Activated CD8-positive, alpha-beta memory T cell treated with anti-CD3 and anti-CD28 coated beads, Interleukin-2, amount 10 ng/mL, durations not matched to agents 7 days and 5 days (primary cell): Measurements from ENCODE around the gene LONRF2. TPM values are rescaled to one million over a fixed set of nuclear protein-coding genes. Genes with fewer than 3 reads are reported as not detected.

Source experiments
- ATAC-seq: fragments of 150-1000 bp; cut with Tn5 transposase; one replicate; pipeline ENCODE4 v1.10.0; 2021; ENCODE audit warnings: moderate library complexity
- CTCF ChIA-PET: fragments of 350-600 bp; sonication (Branson Sonifier 250); formaldehyde crosslinking; loops from one replicate; lab custom pipeline; 2021; ENCODE audit warnings: antibody characterized with exemption; lab: Charles Lee
- DNase-seq: peaks from one replicate; pipeline ENCODE4 v3.0.0-alpha.2; 2020
- H3K27ac Mint-ChIP-seq: one replicate; pipeline ENCODE4 v1.8.0; 2021; ENCODE audit warnings: mild to moderate bottlenecking, mixed read lengths
- H3K27me3 Mint-ChIP-seq: one replicate; pipeline ENCODE4 v1.8.0; 2021; ENCODE audit warnings: mixed read lengths
- H3K36me3 Mint-ChIP-seq: one replicate; pipeline ENCODE4 v1.8.0; 2021; ENCODE audit warnings: mild to moderate bottlenecking, mixed read lengths
- H3K4me1 Mint-ChIP-seq: one replicate; pipeline ENCODE4 v1.8.0; 2021; ENCODE audit warnings: mixed read lengths
- H3K4me3 Mint-ChIP-seq: one replicate; pipeline ENCODE4 v1.8.0; 2021; ENCODE audit warnings: mild to moderate bottlenecking, moderate library complexity, mixed read lengths
- H3K9me3 Mint-ChIP-seq: one replicate; pipeline ENCODE4 v1.8.0; 2022; ENCODE audit warnings: low read depth, mixed read lengths
- total RNA-seq, 2 experiments: library from RNA; stranded (reverse); gene quantifications; one replicate each; pipeline ENCODE4 v1.2.3, GENCODE V29; 2021

LONRF2 gene
- total RNA-seq, 2 experiments from 2014 or later, result 0.15 to 0.21 TPM

GRCh38 chr2:100292022-100292580, 30.2 kb downstream of the LONRF2 start:
- Mint-ChIP-seq H3K9me3 (no peaks in the 10 kb centered on the region), H3K4me3 (no peak overlapping the region), H3K27me3 (peaks cover 9% of the 10 kb centered on the region), H3K4me1 (peaks cover 8% of the 10 kb centered on the region), H3K36me3 (no peaks in the 10 kb centered on the region), H3K27ac (no peak overlapping the region)
- DNase-seq, result peak; percentile 69
- CTCF ChIA-PET, result interaction anchor here (1.0 to 1.8 kb wide), 3 partner anchors 18 to 89 kb away, joined by 4 to 6 read pairs (median 5); no protein-coding TSS in a partner anchor
- ATAC-seq, result peak; percentile 70

GRCh38 chr2:100291152-100291970, 30.9 kb downstream of the LONRF2 start:
- CTCF ChIA-PET, result interaction anchor here (0.7 to 3.1 kb wide), 5 partner anchors 14 to 90 kb away, joined by 3 to 14 read pairs (median 5); no protein-coding TSS in a partner anchor
- H3K27me3 Mint-ChIP-seq, result peaks cover 8% of the 10 kb centered on the region
- DNase-seq (peak; percentile 86), ATAC-seq (peak; percentile 93)
- H3K27ac Mint-ChIP-seq, result no peak overlapping the region
- no peak overlapping the region for H3K4me3 Mint-ChIP-seq
- no peaks in the 10 kb centered on the region for H3K36me3 Mint-ChIP-seq
- no peaks in the 10 kb centered on the region for H3K9me3 Mint-ChIP-seq
- peaks cover 11% of the 10 kb centered on the region for H3K4me1 Mint-ChIP-seq

GRCh38 chr2:100290718-100291151, 31.6 kb downstream of the LONRF2 start:
- Mint-ChIP-seq H3K4me3 (no peak overlapping the region), H3K27ac (no peak overlapping the region), H3K27me3 (peaks cover 3% of the 10 kb centered on the region), H3K9me3 (no peaks in the 10 kb centered on the region), H3K4me1 (peaks cover 17% of the 10 kb centered on the region), H3K36me3 (no peaks in the 10 kb centered on the region)
- no peak for DNase-seq
- CTCF ChIA-PET, result interaction anchor here (0.7 to 3.1 kb wide), 4 partner anchors 13 to 90 kb away, joined by 3 to 14 read pairs (median 6); no protein-coding TSS in a partner anchor
- no peak for ATAC-seq

GRCh38 chr2:100289020-100289419, 33.3 kb downstream of the LONRF2 start:
- no peaks in the 10 kb centered on the region for H3K36me3 Mint-ChIP-seq
- DNase-seq (peak; percentile 48), ATAC-seq (peak; percentile 46)
- H3K27me3 Mint-ChIP-seq, result peaks cover 4% of the 10 kb centered on the region
- no peaks in the 10 kb centered on the region for H3K9me3 Mint-ChIP-seq
- H3K27ac Mint-ChIP-seq, result peak overlapping the region; percentile 56
- H3K4me3 Mint-ChIP-seq, result no peak overlapping the region
- peaks cover 26% of the 10 kb centered on the region for H3K4me1 Mint-ChIP-seq
- CTCF ChIA-PET, result interaction anchor here (0.9 to 3.1 kb wide), 2 partner anchors 12 to 92 kb away, joined by 3 to 14 read pairs; no protein-coding TSS in a partner anchor

- DNase-seq, result no peak
- Mint-ChIP-seq H3K4me1 (peaks cover 43% of the 10 kb centered on the region), H3K27me3 (peaks cover 21% of the 10 kb centered on the region), H3K9me3 (no peaks in the 10 kb centered on the region), H3K4me3 (no peak overlapping the region), H3K36me3 (no peaks in the 10 kb centered on the region), H3K27ac (no peak overlapping the region)
- ATAC-seq, result no peak
- CTCF ChIA-PET, result interaction anchor here (1.2 to 1.6 kb wide), 3 partner anchors 13 to 95 kb away, joined by 3 read pairs; no protein-coding TSS in a partner anchor
These were observed 36.0 kb downstream of the LONRF2 start for GRCh38 chr2:100286318-100286717.

- H3K27me3 Mint-ChIP-seq, result peaks cover 21% of the 10 kb centered on the region
- CTCF ChIA-PET, result interaction anchor here (1.2 kb wide), 1 partner anchor 95 kb away, joined by 3 read pairs; no protein-coding TSS in a partner anchor
- H3K36me3 Mint-ChIP-seq, result no peaks in the 10 kb centered on the region
- H3K27ac Mint-ChIP-seq, result no peak overlapping the region
- H3K4me1 Mint-ChIP-seq, result peaks cover 43% of the 10 kb centered on the region
- ATAC-seq, result no peak
- no peak for DNase-seq
- no peak overlapping the region for H3K4me3 Mint-ChIP-seq
- no peaks in the 10 kb centered on the region for H3K9me3 Mint-ChIP-seq
These were observed 36.6 kb downstream of the LONRF2 start for GRCh38 chr2:100285691-100286090.

GRCh38 chr2:100285011-100285410, 37.3 kb downstream of the LONRF2 start:
- Mint-ChIP-seq H3K4me1 (peaks cover 43% of the 10 kb centered on the region), H3K36me3 (no peaks in the 10 kb centered on the region), H3K9me3 (no peaks in the 10 kb centered on the region), H3K4me3 (no peak overlapping the region), H3K27me3 (peaks cover 24% of the 10 kb centered on the region), H3K27ac (no peak overlapping the region)
- ATAC-seq (no peak), DNase-seq (no peak)
- CTCF ChIA-PET, result no interaction called here

- Mint-ChIP-seq H3K4me1 (peaks cover 45% of the 10 kb centered on the region), H3K36me3 (no peaks in the 10 kb centered on the region), H3K27ac (peak overlapping the region; percentile 44), H3K4me3 (no peak overlapping the region), H3K27me3 (peaks cover 29% of the 10 kb centered on the region), H3K9me3 (no peaks in the 10 kb centered on the region)
- ATAC-seq, result peak; percentile 23
- DNase-seq, result no peak
- CTCF ChIA-PET, result no interaction called here
These were observed 38.4 kb downstream of the LONRF2 start for GRCh38 chr2:100283724-100284501.

GRCh38 chr2:100281521-100282438, 40.5 kb downstream of the LONRF2 start:
- Mint-ChIP-seq H3K27me3 (peaks cover 35% of the 10 kb centered on the region), H3K4me1 (peaks cover 42% of the 10 kb centered on the region), H3K9me3 (no peaks in the 10 kb centered on the region), H3K27ac (no peak overlapping the region), H3K36me3 (no peaks in the 10 kb centered on the region), H3K4me3 (no peak overlapping the region)
- CTCF ChIA-PET, result interaction anchor here (1.4 kb wide), 1 partner anchor 99 kb away, joined by 3 read pairs; no protein-coding TSS in a partner anchor
- no peak for DNase-seq
- ATAC-seq, result no peak

GRCh38 chr2:100279586-100280534, 42.4 kb downstream of the LONRF2 start:
- Mint-ChIP-seq H3K27ac (no peak overlapping the region), H3K4me1 (peaks cover 29% of the 10 kb centered on the region), H3K9me3 (no peaks in the 10 kb centered on the region), H3K27me3 (peaks cover 35% of the 10 kb centered on the region), H3K36me3 (no peaks in the 10 kb centered on the region), H3K4me3 (no peak overlapping the region)
- CTCF ChIA-PET, result no interaction called here
- ATAC-seq (no peak), DNase-seq (no peak)

- Mint-ChIP-seq H3K9me3 (no peaks in the 10 kb centered on the region), H3K27ac (no peak overlapping the region), H3K27me3 (peaks cover 30% of the 10 kb centered on the region), H3K4me1 (peaks cover 24% of the 10 kb centered on the region), H3K4me3 (no peak overlapping the region), H3K36me3 (no peaks in the 10 kb centered on the region)
- CTCF ChIA-PET, result no interaction called here
- DNase-seq (peak; percentile 65), ATAC-seq (peak; percentile 51)
These were observed 43.3 kb downstream of the LONRF2 start for GRCh38 chr2:100278986-100279385.
